ENCODE results near the gene VAMP5.

Gene VAMP5

GRCh38 chr2:85545780-85546240 lies 38.4 kb upstream of the VAMP5 start:
- H3K18ac ChIP-seq (ENCODE audit: low read length), result no peak overlapping the region
- no peak overlapping the region for H3K9ac ChIP-seq (ENCODE audit: low read length)
- WGBS (ENCODE audit: extremely low coverage, insufficient coverage, insufficient read length), result no CpG with 5 or more reads among the region's 5 CpGs
- no peak overlapping the region for H3K23ac ChIP-seq (ENCODE audit: low read length)
- no peaks in the 10 kb centered on the region for H3K9me3 ChIP-seq (ENCODE audit: insufficient read depth, low read depth, low read length)
- no peak overlapping the region for H4K91ac ChIP-seq (ENCODE audit: low read depth, low read length)
- H3K27ac ChIP-seq (ENCODE audit: low read depth, low read length), result no peak overlapping the region
- H3K4me2 ChIP-seq (ENCODE audit: low read length), result no peak overlapping the region
- no peaks in the 10 kb centered on the region for H3K79me2 ChIP-seq (ENCODE audit: control insufficient read depth, insufficient read depth, low read length, poor library complexity)
- no peak overlapping the region for H3K4me3 ChIP-seq (ENCODE audit: low read depth, low read length)
- peak in 1 of 2 donors; percentile 12 for DNase-seq
- H3K4me1 ChIP-seq (ENCODE audit: control insufficient read depth in 1 of 2, insufficient read depth in 2 of 2, low read length in 2 of 2), result no peaks in the 10 kb centered on the region
- H3K4ac ChIP-seq (ENCODE audit: low read depth, low read length), result no peak overlapping the region
- no peak overlapping the region for H3K14ac ChIP-seq (ENCODE audit: low read length)
- no peak overlapping the region for H4K12ac ChIP-seq (ENCODE audit: low read depth, low read length)
- H4K8ac ChIP-seq (ENCODE audit: low read depth, low read length), result no peak overlapping the region
- H2BK5ac ChIP-seq (ENCODE audit: low read depth, low read length, poor library complexity), result no peak overlapping the region
- H2BK120ac ChIP-seq (ENCODE audit: insufficient read depth, low read length, poor library complexity), result no peak overlapping the region
- no peak overlapping the region for H2BK12ac ChIP-seq (ENCODE audit: low read length)
- no peak overlapping the region for H2AFZ ChIP-seq (ENCODE audit: insufficient read depth, low read length, poor library complexity)
- no peaks in the 10 kb centered on the region for H3K79me1 ChIP-seq (ENCODE audit: low read length)
- no peaks in the 10 kb centered on the region for H3K27me3 ChIP-seq (ENCODE audit: insufficient read depth, low read length)
- H2AK5ac ChIP-seq (ENCODE audit: low read length), result no peak overlapping the region
- peaks cover 17 to 59% of the 10 kb centered on the region in 2 experiments for H3K36me3 ChIP-seq (ENCODE audit: control insufficient read depth in 1 of 2, insufficient read depth in 2 of 2, low read length in 2 of 2)

- Histone ChIP-seq H3K23ac (ENCODE audit: low read length) (no peak overlapping the region), H2BK120ac (ENCODE audit: insufficient read depth, low read length, poor library complexity) (no peak overlapping the region), H2AFZ (ENCODE audit: insufficient read depth, low read length, poor library complexity) (no peak overlapping the region), H4K12ac (ENCODE audit: low read depth, low read length) (no peak overlapping the region), H2BK12ac (ENCODE audit: low read length) (no peak overlapping the region), H3K4me1 (ENCODE audit: control insufficient read depth in 1 of 2, insufficient read depth in 2 of 2, low read length in 2 of 2) (no peaks in the 10 kb centered on the region), H3K36me3 (ENCODE audit: control insufficient read depth in 1 of 2, insufficient read depth in 2 of 2, low read length in 2 of 2) (peaks cover 23 to 62% of the 10 kb centered on the region in 2 experiments), H3K4ac (ENCODE audit: low read depth, low read length) (no peak overlapping the region), H3K79me2 (ENCODE audit: control insufficient read depth, insufficient read depth, low read length, poor library complexity) (no peaks in the 10 kb centered on the region), H3K9me3 (ENCODE audit: insufficient read depth, low read depth, low read length) (no peaks in the 10 kb centered on the region), H3K18ac (ENCODE audit: low read length) (no peak overlapping the region), H3K9ac (ENCODE audit: low read length) (no peak overlapping the region), H2AK5ac (ENCODE audit: low read length) (no peak overlapping the region), H3K27me3 (ENCODE audit: insufficient read depth, low read length) (no peaks in the 10 kb centered on the region), H2BK5ac (ENCODE audit: low read depth, low read length, poor library complexity) (no peak overlapping the region), H3K79me1 (ENCODE audit: low read length) (no peaks in the 10 kb centered on the region), H3K14ac (ENCODE audit: low read length) (no peak overlapping the region), H3K4me3 (ENCODE audit: low read depth, low read length) (no peak overlapping the region), H4K8ac (ENCODE audit: low read depth, low read length) (no peak overlapping the region), H4K91ac (ENCODE audit: low read depth, low read length) (no peak overlapping the region), H3K4me2 (ENCODE audit: low read length) (no peak overlapping the region), H3K27ac (ENCODE audit: low read depth, low read length) (no peak overlapping the region)
- WGBS (ENCODE audit: extremely low coverage, insufficient coverage, insufficient read length), result no CpG with 5 or more reads among the region's 1 CpG
- no peak for DNase-seq
Observed at GRCh38 chr2:85547089-85547858, 37.0 kb upstream of the VAMP5 start.

GRCh38 chr2:85547859-85548607 lies 36.2 kb upstream of the VAMP5 start:
- Histone ChIP-seq H4K8ac (ENCODE audit: low read depth, low read length) (no peak overlapping the region), H3K4me2 (ENCODE audit: low read length) (no peak overlapping the region), H3K23ac (ENCODE audit: low read length) (no peak overlapping the region), H3K9ac (ENCODE audit: low read length) (no peak overlapping the region), H3K4me3 (ENCODE audit: low read depth, low read length) (no peak overlapping the region), H4K12ac (ENCODE audit: low read depth, low read length) (no peak overlapping the region), H3K4ac (ENCODE audit: low read depth, low read length) (no peak overlapping the region), H3K9me3 (ENCODE audit: insufficient read depth, low read depth, low read length) (no peaks in the 10 kb centered on the region), H4K91ac (ENCODE audit: low read depth, low read length) (no peak overlapping the region), H2BK12ac (ENCODE audit: low read length) (no peak overlapping the region), H3K18ac (ENCODE audit: low read length) (no peak overlapping the region), H2BK5ac (ENCODE audit: low read depth, low read length, poor library complexity) (no peak overlapping the region), H2AK5ac (ENCODE audit: low read length) (no peak overlapping the region), H2AFZ (ENCODE audit: insufficient read depth, low read length, poor library complexity) (no peak overlapping the region), H3K27ac (ENCODE audit: low read depth, low read length) (no peak overlapping the region), H3K36me3 (ENCODE audit: control insufficient read depth in 1 of 2, insufficient read depth in 2 of 2, low read length in 2 of 2) (peaks cover 24 to 59% of the 10 kb centered on the region in 2 experiments), H3K4me1 (ENCODE audit: control insufficient read depth in 1 of 2, insufficient read depth in 2 of 2, low read length in 2 of 2) (no peaks in the 10 kb centered on the region), H3K79me2 (ENCODE audit: control insufficient read depth, insufficient read depth, low read length, poor library complexity) (no peaks in the 10 kb centered on the region), H3K27me3 (ENCODE audit: insufficient read depth, low read length) (no peaks in the 10 kb centered on the region), H3K79me1 (ENCODE audit: low read length) (no peaks in the 10 kb centered on the region), H2BK120ac (ENCODE audit: insufficient read depth, low read length, poor library complexity) (no peak overlapping the region), H3K14ac (ENCODE audit: low read length) (no peak overlapping the region)
- DNase-seq, result peak in 1 of 2 donors; percentile 12
- WGBS (ENCODE audit: extremely low coverage, insufficient coverage, insufficient read length), result no CpG with 5 or more reads among the region's 6 CpGs

- no peak overlapping the region for H2BK12ac ChIP-seq (ENCODE audit: low read length)
- no peak overlapping the region for H3K4me2 ChIP-seq (ENCODE audit: low read length)
- DNase-seq, result no peak
- no peak overlapping the region for H2BK5ac ChIP-seq (ENCODE audit: low read depth, low read length, poor library complexity)
- H3K9me3 ChIP-seq (ENCODE audit: insufficient read depth, low read depth, low read length), result no peaks in the 10 kb centered on the region
- H3K23ac ChIP-seq (ENCODE audit: low read length), result no peak overlapping the region
- no peak overlapping the region for H3K4ac ChIP-seq (ENCODE audit: low read depth, low read length)
- no peaks in the 10 kb centered on the region for H3K4me1 ChIP-seq (ENCODE audit: control insufficient read depth in 1 of 2, insufficient read depth in 2 of 2, low read length in 2 of 2)
- no peak overlapping the region for H3K9ac ChIP-seq (ENCODE audit: low read length)
- no peak overlapping the region for H2BK120ac ChIP-seq (ENCODE audit: insufficient read depth, low read length, poor library complexity)
- no peak overlapping the region for H3K14ac ChIP-seq (ENCODE audit: low read length)
- no CpG with 5 or more reads among the region's 2 CpGs for WGBS (ENCODE audit: extremely low coverage, insufficient coverage, insufficient read length)
- no peak overlapping the region for H3K4me3 ChIP-seq (ENCODE audit: low read depth, low read length)
- no peak overlapping the region for H2AFZ ChIP-seq (ENCODE audit: insufficient read depth, low read length, poor library complexity)
- H3K18ac ChIP-seq (ENCODE audit: low read length), result no peak overlapping the region
- H4K8ac ChIP-seq (ENCODE audit: low read depth, low read length), result no peak overlapping the region
- no peaks in the 10 kb centered on the region for H3K27me3 ChIP-seq (ENCODE audit: insufficient read depth, low read length)
- no peak overlapping the region for H3K27ac ChIP-seq (ENCODE audit: low read depth, low read length)
- H3K36me3 ChIP-seq (ENCODE audit: control insufficient read depth in 1 of 2, insufficient read depth in 2 of 2, low read length in 2 of 2), result peaks cover 28 to 58% of the 10 kb centered on the region in 2 experiments
- H3K79me2 ChIP-seq (ENCODE audit: control insufficient read depth, insufficient read depth, low read length, poor library complexity), result no peaks in the 10 kb centered on the region
- no peaks in the 10 kb centered on the region for H3K79me1 ChIP-seq (ENCODE audit: low read length)
- H2AK5ac ChIP-seq (ENCODE audit: low read length), result no peak overlapping the region
- no peak overlapping the region for H4K91ac ChIP-seq (ENCODE audit: low read depth, low read length)
- H4K12ac ChIP-seq (ENCODE audit: low read depth, low read length), result no peak overlapping the region
Observed at GRCh38 chr2:85548608-85548900, 35.7 kb upstream of the VAMP5 start.
